OCI-LY1 (cell line): ENCODE data around the gene TBX5.

Experiments used
- CTCF ChIP-seq: fragments of 200-600 bp; sonication (generic), shearing (Covaris generic); IDR thresholded peaks from 2 replicates; pipeline ENCODE4 v1.5.1; 2017; ENCODE audit warnings: mild to moderate bottlenecking, antibody characterized with exemption, low read length, moderate library complexity, mixed read lengths
- EZH2 ChIP-seq: fragments of 200-600 bp; sonication (generic), shearing (Covaris generic); IDR thresholded peaks from 2 replicates; pipeline ENCODE4 v1.8.0; 2017; ENCODE audit warnings: borderline replicate concordance, mixed run types, mild to moderate bottlenecking, antibody characterized with exemption, low read length, moderate library complexity, mixed read lengths

GRCh38 chr12:114314974-114315720, 90.8 kb downstream of the TBX5 start:
- TF ChIP-seq CTCF (no peak), EZH2 (no peak)
